ENCODE measurements around the gene RBM39.
A peak's percentile ranks its signal among the peaks of the same experiment; 100 is the strongest.

The RBM39 gene

GRCh38 chr20:35674921-35675320 lies 67.1 kb downstream of the RBM39 start:
- no peak for DNase-seq (ENCODE audit: low spot score)

GRCh38 chr20:35673884-35674283 lies 68.2 kb downstream of the RBM39 start:
- no peak for DNase-seq (ENCODE audit: low spot score)

- no peak for DNase-seq (ENCODE audit: low spot score)
Observed at GRCh38 chr20:35669681-35670080, 72.4 kb downstream of the RBM39 start.

GRCh38 chr20:35669221-35669620 lies 72.8 kb downstream of the RBM39 start:
- no peak for DNase-seq (ENCODE audit: low spot score)

- DNase-seq (ENCODE audit: low spot score): no peak
Observed at GRCh38 chr20:35665949-35666288, 76.1 kb downstream of the RBM39 start.

GRCh38 chr20:35664466-35665206 lies 77.4 kb downstream of the RBM39 start, which contains the start of the genes CPNE1 and RBM12:
Gene CPNE1, minus strand, starts transcription at chr20:35664900. Its CDS starts 31,977 bp downstream, at chr20:35632923.
Gene RBM12, minus strand, starts transcription at chr20:35664900. Its CDS starts 9,578 bp downstream, at chr20:35655322.
- DNase-seq (ENCODE audit: low spot score): peak; percentile 97

- peak; percentile 95 for DNase-seq (ENCODE audit: low spot score)
Observed at GRCh38 chr20:35663516-35664465, 78.3 kb downstream of the RBM39 start.

GRCh38 chr20:35662551-35662950 lies 79.5 kb downstream of the RBM39 start:
- peak; percentile 35 for DNase-seq (ENCODE audit: low spot score)

GRCh38 chr20:35661908-35662307 lies 80.2 kb downstream of the RBM39 start:
- DNase-seq (ENCODE audit: low spot score): peak; percentile 29

- peak; percentile 51 for DNase-seq (ENCODE audit: low spot score)
Observed at GRCh38 chr20:35661053-35661452, 81.0 kb downstream of the RBM39 start.

- no peak for DNase-seq (ENCODE audit: low spot score)
Observed at GRCh38 chr20:35660122-35660937, 81.7 kb downstream of the RBM39 start.

GRCh38 chr20:35657271-35657670 lies 84.8 kb downstream of the RBM39 start:
- no peak for DNase-seq (ENCODE audit: low spot score)

GRCh38 chr20:35654415-35654814 lies 87.6 kb downstream of the RBM39 start:
- no peak for DNase-seq (ENCODE audit: low spot score)

- DNase-seq (ENCODE audit: low spot score): no peak
Observed at GRCh38 chr20:35653893-35654292, 88.2 kb downstream of the RBM39 start.

Data from RKO (cell line).